A549 (cell line): ENCODE results near the gene C11orf68.

Source experiments
- CBX2 ChIP-seq: fragments of 200-600 bp; sonication (generic); IDR thresholded peaks from 2 replicates; pipeline ENCODE4 v1.6.1; 2016; ENCODE audit warnings: low read depth, mild to moderate bottlenecking, borderline replicate concordance
- EP300 ChIP-seq, 2 experiments: fragments of >200 bp; sonication (Bioruptor Twin); formaldehyde crosslinking; IDR thresholded peaks; 2 replicates in 1 of 2; 3 replicates in 1 of 2; pipeline ENCODE4 v1.6.1; 2016 to 2017
- FOSL2 ChIP-seq, 2 experiments: fragments of 450-650 bp in 1 of 2; fragments of >200 bp in 1 of 2; sonication (Bioruptor Twin) in 1 of 2; formaldehyde crosslinking; IDR thresholded peaks; 2 replicates each; pipeline versions ENCODE4 v1.5.0 to v1.6.1; 2016 to 2020; ENCODE audit warnings: mild to moderate bottlenecking in 1 of 2, moderate library complexity in 1 of 2
- HDAC2 ChIP-seq: fragments of 200-600 bp; sonication (generic); IDR thresholded peaks from 2 replicates; pipeline ENCODE4 v1.6.1; 2016
- PHF8 ChIP-seq: fragments of 200-600 bp; sonication (generic); IDR thresholded peaks from 2 replicates; pipeline ENCODE4 v1.6.1; 2016; ENCODE audit warnings: low read depth, mild to moderate bottlenecking, antibody characterized with exemption, moderate library complexity, borderline replicate concordance
- POLR2A ChIP-seq: IDR thresholded peaks from 2 replicates; pipeline ENCODE4 v1.6.1; 2012; ENCODE audit warnings: mild to moderate bottlenecking, low read length
- RFX5 ChIP-seq: fragments of 450-650 bp; IDR thresholded peaks from 2 replicates; pipeline ENCODE4 v1.7.1; 2014; ENCODE audit warnings: antibody characterized with exemption, mild to moderate bottlenecking, moderate library complexity
- SREBF2 ChIP-seq: fragments of 450-650 bp; IDR thresholded peaks from 2 replicates; pipeline ENCODE4 v1.6.1; 2014; ENCODE audit warnings: mild to moderate bottlenecking, moderate library complexity
- TF ChIP-seq, protein P1 (sequence below): fragments of >200 bp; sonication (Bioruptor Twin); formaldehyde crosslinking; IDR thresholded peaks from 3 replicates; pipeline ENCODE4 v1.5.1; 2016

DNA sequence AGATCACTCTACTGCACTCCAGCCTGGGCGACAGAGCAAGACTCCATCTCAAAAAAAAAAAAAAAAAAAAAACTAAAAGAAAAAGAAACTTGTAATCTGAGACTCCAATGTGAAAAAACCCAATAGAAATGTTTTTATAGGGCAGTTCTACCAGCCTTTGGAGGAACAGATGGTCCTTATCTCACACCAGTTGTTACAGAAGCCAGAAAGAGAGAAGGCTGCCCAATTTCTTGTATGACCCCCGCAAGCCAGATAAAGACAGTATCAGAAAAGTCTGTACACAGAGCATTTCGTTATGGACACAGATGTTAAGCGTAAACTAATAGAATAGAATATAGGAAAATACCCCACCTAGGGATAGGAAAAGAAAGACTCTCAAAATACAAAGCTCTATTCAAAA lies 15.2 kb upstream of the C11orf68 start:
- TF ChIP-seq, protein P1, sequence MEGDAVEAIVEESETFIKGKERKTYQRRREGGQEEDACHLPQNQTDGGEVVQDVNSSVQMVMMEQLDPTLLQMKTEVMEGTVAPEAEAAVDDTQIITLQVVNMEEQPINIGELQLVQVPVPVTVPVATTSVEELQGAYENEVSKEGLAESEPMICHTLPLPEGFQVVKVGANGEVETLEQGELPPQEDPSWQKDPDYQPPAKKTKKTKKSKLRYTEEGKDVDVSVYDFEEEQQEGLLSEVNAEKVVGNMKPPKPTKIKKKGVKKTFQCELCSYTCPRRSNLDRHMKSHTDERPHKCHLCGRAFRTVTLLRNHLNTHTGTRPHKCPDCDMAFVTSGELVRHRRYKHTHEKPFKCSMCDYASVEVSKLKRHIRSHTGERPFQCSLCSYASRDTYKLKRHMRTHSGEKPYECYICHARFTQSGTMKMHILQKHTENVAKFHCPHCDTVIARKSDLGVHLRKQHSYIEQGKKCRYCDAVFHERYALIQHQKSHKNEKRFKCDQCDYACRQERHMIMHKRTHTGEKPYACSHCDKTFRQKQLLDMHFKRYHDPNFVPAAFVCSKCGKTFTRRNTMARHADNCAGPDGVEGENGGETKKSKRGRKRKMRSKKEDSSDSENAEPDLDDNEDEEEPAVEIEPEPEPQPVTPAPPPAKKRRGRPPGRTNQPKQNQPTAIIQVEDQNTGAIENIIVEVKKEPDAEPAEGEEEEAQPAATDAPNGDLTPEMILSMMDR: no peak
- TF ChIP-seq FOSL2 (IDR thresholded peaks at IDR 0.05) (no peak), FOSL2 (CRISPR knock-in tag; IDR thresholded peaks at IDR 0.05) (no peak), PHF8 (no peak), EP300 (IDR thresholded peaks at IDR 0.05) (no peak), SREBF2 (no peak), POLR2A (no peak), RFX5 (no peak), CBX2 (no peak), HDAC2 (no peak)
